Smooth muscle cell (in vitro differentiated cells): Measurements from ENCODE around the gene FAM222B. TPM values are rescaled to one million over a fixed set of nuclear protein-coding genes. Genes with fewer than 3 reads are reported as not detected.
A peak's percentile ranks its signal among the peaks of the same experiment; 100 is the strongest.

Experiments used
- DNase-seq: peaks from one replicate; lab custom pipeline; 2025; ENCODE audit not compliant: unreplicated experiment; lab: John Stamatoyannopoulos, UW
- H2AFZ ChIP-seq: fragments of 200-600 bp; sonication (generic); 2 replicates; pipeline ENCODE4 v1.6.0; 2016; ENCODE audit warnings: antibody characterized with exemption, low read depth, mild to moderate bottlenecking
- H3F3A ChIP-seq: fragments of 200-600 bp; sonication (generic); 2 replicates; pipeline ENCODE4 v1.6.0; 2017; ENCODE audit warnings: antibody characterized with exemption, low read depth
- H3K27ac ChIP-seq: fragments of 200-600 bp; sonication (generic); 2 replicates; pipeline ENCODE4 v1.5.1; 2016; ENCODE audit warnings: low read depth, mild to moderate bottlenecking
- H3K27me3 ChIP-seq: fragments of 200-600 bp; sonication (generic); 2 replicates; pipeline ENCODE4 v1.6.1; 2016; ENCODE audit warnings: low read depth, mild to moderate bottlenecking
- H3K36me3 ChIP-seq: fragments of 200-600 bp; sonication (generic); 2 replicates; pipeline ENCODE4 v1.5.1; 2016; ENCODE audit warnings: low read depth
- H3K4me1 ChIP-seq: fragments of 200-600 bp; sonication (generic); 2 replicates; pipeline ENCODE4 v1.5.1; 2016; ENCODE audit warnings: low read depth
- H3K4me2 ChIP-seq: fragments of 200-600 bp; sonication (generic); 2 replicates; pipeline ENCODE4 v1.6.0; 2016; ENCODE audit warnings: mild to moderate bottlenecking
- H3K4me3 ChIP-seq: fragments of 200-600 bp; sonication (generic); 2 replicates; pipeline ENCODE4 v1.5.1; 2016; ENCODE audit warnings: mild to moderate bottlenecking
- H3K79me2 ChIP-seq: fragments of 200-600 bp; sonication (generic); 2 replicates; pipeline ENCODE4 v1.6.0; 2016; ENCODE audit warnings: low read depth, mild to moderate bottlenecking
- H3K9ac ChIP-seq: fragments of 200-600 bp; sonication (generic); 2 replicates; pipeline ENCODE4 v1.6.0; 2016; ENCODE audit warnings: low read depth
- H3K9me3 ChIP-seq: fragments of 200-600 bp; sonication (generic); replicated peaks from 2 replicates; pipeline ENCODE4 v1.5.1; 2016; ENCODE audit warnings: low read depth
- H4K20me1 ChIP-seq: fragments of 200-600 bp; sonication (generic); 2 replicates; pipeline ENCODE4 v1.6.0; 2016; ENCODE audit warnings: low read depth
- CTCF ChIP-seq: fragments of 200-600 bp; sonication (generic); IDR thresholded peaks from 2 replicates; pipeline ENCODE4 v1.5.1; 2017; ENCODE audit warnings: borderline replicate concordance, mild to moderate bottlenecking, antibody characterized with exemption; ENCODE audit not compliant: insufficient read depth, poor library complexity, severe bottlenecking
- WGBS: methylation state at CpG from one replicate; pipeline ENCODE4 v1.1.7; 2016; ENCODE audit warnings: low lambda C conversion rate; 5-methylcytosine and 5-hydroxymethylcytosine counted together
- polyA plus RNA-seq: library from polyadenylated mRNA; unstranded; fragments of >200 nt; fragmentation: Nextera tagmentation; extraction: Ambion mirVana; gene quantifications from 2 replicates; pipeline ENCODE4 v1.2.1, GENCODE V29; 2016
- total RNA-seq: library from RNA; depleted of rRNA; stranded (reverse); fragments of >200 nt; gene quantifications from 2 replicates; pipeline ENCODE4 v1.2.3, GENCODE V29; 2014

The FAM222B gene
- total and polyA plus RNA-seq, 2 experiments from 2014 or later, result 20.5 to 28.0 TPM

- Histone ChIP-seq H3K27ac (peak overlapping the region; percentile 39), H4K20me1 (peaks cover 83% of the 10 kb centered on the region)
Observed at GRCh38 chr17:28749516-28750177, 92.9 kb downstream of the FAM222B start.

GRCh38 chr17:28748852-28749515, 93.6 kb downstream of the FAM222B start:
- no peak overlapping the region for H2AFZ ChIP-seq
- H3K9me3 ChIP-seq, result no peaks in the 10 kb centered on the region
- no peaks in the 10 kb centered on the region for H3K27me3 ChIP-seq
- peaks cover 87% of the 10 kb centered on the region for H4K20me1 ChIP-seq
- no peak for TF ChIP-seq CTCF
- 91% methylated on average over 18 of the region's 18 CpGs for WGBS
- no peak overlapping the region for H3K9ac ChIP-seq
- H3K4me3 ChIP-seq, result no peak overlapping the region
- H3K4me1 ChIP-seq, result peaks cover 12% of the 10 kb centered on the region
- H3K79me2 ChIP-seq, result peaks cover 37% of the 10 kb centered on the region
- no peak overlapping the region for H3K27ac ChIP-seq
- peaks cover 45% of the 10 kb centered on the region for H3F3A ChIP-seq
- no peaks in the 10 kb centered on the region for H3K36me3 ChIP-seq
- DNase-seq, result no peak
- no peak overlapping the region for H3K4me2 ChIP-seq

More at GRCh38 chr17:28749516-28750177, 92.9 kb downstream of the FAM222B start:
- Histone ChIP-seq H3F3A (peaks cover 43% of the 10 kb centered on the region), H3K79me2 (peaks cover 30% of the 10 kb centered on the region), H3K9ac (no peak overlapping the region), H3K27me3 (no peaks in the 10 kb centered on the region), H2AFZ (no peak overlapping the region), H3K36me3 (no peaks in the 10 kb centered on the region), H3K4me1 (peaks cover 12% of the 10 kb centered on the region), H3K4me2 (no peak overlapping the region), H3K4me3 (no peak overlapping the region), H3K9me3 (no peaks in the 10 kb centered on the region)
- WGBS, result 68% methylated on average over 11 of the region's 11 CpGs
- DNase-seq, result no peak
- TF ChIP-seq CTCF, result no peak

GRCh38 chr17:28747801-28748750, 94.5 kb downstream of the FAM222B start:
- Histone ChIP-seq H3K4me1 (peaks cover 12% of the 10 kb centered on the region), H3K36me3 (no peaks in the 10 kb centered on the region), H3K9ac (no peak overlapping the region), H3K4me2 (no peak overlapping the region), H3K27ac (peak overlapping the region; percentile 94), H3K27me3 (no peaks in the 10 kb centered on the region), H3K79me2 (peaks cover 38% of the 10 kb centered on the region), H2AFZ (no peak overlapping the region), H3F3A (peaks cover 45% of the 10 kb centered on the region), H3K9me3 (no peaks in the 10 kb centered on the region), H4K20me1 (peaks cover 82% of the 10 kb centered on the region), H3K4me3 (no peak overlapping the region)
- 96% methylated on average over 18 of the region's 18 CpGs for WGBS
- no peak for DNase-seq
- no peak for TF ChIP-seq CTCF
